GM18505 (cell line): ENCODE results near the gene SCGB1D1.

Experiments used
- ATAC-seq: cut with Tn5 transposase; IDR thresholded peaks from one replicate; pipeline ENCODE4 v1.9.1; 2021; ENCODE audit not compliant: unreplicated experiment
- POLR2A ChIP-seq: IDR thresholded peaks from 4 replicates; pipeline ENCODE4 v1.6.1; 2011; ENCODE audit warnings: borderline replicate concordance; ENCODE audit not compliant: insufficient read depth, insufficient read length; ENCODE audit errors: extremely low read depth

The SCGB1D1 gene, protein sequence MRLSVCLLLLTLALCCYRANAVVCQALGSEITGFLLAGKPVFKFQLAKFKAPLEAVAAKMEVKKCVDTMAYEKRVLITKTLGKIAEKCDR

DNA sequence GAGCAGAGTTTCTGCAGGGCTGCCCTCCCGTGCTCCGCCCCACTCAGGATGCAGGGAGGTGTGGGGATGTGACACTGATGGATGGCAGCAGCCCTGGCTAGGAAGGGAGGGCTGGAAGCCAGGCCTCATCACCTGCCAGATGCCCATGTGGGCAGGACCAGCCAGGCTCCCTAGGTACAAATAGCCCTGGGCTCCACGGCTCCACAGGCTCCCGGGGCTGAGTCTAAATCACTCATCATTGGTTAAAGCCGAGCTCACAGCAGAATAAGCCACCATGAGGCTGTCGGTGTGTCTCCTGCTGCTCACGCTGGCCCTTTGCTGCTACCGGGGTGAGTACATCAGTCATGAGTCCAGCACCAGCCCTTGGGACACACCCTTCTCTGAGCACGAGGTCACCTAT lies at the start of gene SCGB1D1:
Gene SCGB1D1 (plus strand): TSS at position 206 of the 400 bp plus-strand sequence. CDS start 69 bp downstream, at position 275.
- no peak for ATAC-seq
- TF ChIP-seq POLR2A: no peak

DNA sequence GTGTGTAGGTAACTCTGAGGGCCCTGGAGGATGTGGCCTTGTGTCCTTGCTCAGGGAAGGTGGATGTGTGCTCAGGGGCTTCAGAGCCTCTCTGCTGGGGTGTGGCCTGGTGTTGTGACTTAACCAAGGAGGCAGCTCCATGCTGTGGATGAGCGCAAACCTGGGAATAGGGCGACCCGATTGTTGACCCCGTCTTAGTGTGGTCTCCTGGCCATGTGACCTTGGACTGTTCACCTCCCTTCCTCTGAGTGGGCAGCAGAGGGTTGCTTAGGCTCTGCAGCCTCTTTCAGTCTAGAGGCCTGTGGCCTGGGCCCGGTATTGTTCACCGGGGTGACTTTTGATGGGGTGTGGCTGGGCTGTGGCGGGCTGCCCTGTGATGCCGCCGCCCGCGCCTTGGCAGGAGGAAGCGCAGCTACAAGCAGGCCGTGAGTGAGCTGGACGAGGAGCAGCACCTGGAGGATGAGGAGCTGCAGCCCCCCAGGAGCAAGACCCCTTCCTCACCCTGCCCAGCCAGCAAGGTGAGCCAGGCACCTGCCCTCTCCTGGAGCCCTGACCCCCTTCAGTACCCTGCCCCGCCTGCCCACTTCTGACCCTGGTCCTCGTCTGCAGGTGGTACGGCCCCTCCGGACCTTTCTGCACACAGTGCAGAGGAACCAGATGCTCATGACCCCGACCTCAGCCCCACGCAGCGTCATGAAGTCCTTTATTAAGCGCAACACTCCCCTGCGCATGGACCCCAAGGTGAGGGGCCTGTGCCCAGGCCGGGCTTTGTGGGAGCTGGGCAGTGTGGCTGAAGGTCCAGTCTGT lies 49.5 kb upstream of the SCGB1D1 start:
- ATAC-seq: no peak
- no peak for TF ChIP-seq POLR2A

DNA sequence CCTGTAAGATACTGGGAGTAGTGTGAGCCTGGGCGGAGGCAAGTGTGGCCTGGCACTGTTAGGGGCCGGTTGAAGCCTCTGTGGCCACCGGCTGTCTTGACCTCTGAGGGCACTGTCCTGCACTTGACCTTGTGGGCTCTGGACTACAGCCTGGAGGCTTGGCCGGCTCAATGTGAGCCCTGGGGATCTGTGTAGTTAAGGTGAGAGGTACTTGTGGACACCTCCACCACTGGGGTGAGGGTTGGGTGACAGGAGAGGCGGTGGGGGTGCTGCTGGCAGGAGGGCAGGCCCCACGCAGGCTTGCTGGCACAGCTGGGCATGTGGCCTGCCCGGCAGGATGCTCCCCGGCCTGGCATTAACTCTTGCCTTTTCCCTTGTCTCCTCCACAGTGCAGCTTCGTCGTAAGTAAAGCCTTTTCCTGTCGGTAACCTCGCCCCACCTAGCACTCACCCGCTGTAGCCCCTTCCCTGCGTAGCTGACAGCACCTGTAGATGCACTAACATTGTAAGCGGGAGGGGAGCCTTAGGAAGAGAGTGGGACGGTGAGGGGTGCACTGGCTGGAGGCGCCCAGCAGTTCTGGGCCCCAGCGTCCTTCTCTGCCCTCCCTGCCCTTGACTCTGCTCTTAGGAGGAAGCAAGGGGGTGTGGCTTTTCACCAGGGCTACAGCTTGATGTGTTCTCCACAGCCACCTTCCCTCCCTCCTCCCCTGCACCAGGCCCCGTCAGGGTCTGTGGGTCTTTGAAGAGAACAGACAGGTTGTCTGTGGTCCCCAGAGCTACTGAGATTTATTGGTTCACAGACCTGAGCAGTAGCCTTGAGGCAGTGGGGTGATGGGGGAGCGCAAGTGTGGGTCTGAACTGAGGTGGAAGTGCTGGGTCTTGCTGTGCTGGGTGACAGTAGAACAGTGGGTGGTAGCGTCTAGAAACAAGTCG lies 48.6 kb upstream of the SCGB1D1 start:
- TF ChIP-seq POLR2A: no peak
- no peak for ATAC-seq

DNA sequence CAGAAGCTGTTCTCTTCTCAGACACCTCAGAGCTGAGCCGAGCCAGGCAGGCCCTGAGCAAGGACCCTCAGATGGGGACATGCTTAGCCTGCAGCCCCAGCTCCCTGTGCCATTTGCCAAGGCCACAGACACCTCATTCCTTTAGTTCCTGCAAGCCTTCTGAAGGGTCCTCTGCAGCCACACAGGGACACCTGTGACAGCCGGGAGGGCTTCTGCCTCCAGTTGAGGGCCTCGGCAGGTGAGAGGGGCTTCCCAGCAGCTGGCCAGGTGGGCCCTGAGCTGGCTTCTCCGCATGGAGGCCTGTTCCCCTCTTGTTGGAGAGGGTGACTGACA lies 48.0 kb upstream of the SCGB1D1 start:
- ATAC-seq: no peak
- TF ChIP-seq POLR2A: no peak

DNA sequence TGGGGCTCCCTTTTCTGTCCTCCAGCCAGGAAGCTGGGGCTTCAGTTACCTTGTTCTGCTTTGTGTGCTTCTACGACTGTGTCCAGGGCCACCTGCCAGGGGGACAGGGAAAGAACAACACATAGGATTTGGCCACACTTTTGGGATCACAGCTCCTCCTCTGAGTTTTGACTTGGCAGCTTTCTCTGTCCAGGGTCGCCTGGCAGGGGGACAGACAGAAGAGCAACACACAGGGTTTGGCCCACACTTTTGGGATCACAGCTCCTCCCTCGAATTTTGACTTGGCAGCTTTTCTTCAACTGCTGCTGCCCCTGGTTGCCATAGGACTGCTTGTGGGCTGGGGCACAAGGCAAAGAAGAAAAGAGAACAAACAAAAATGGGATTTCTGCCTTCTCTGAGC lies 47.1 kb upstream of the SCGB1D1 start:
- ATAC-seq: no peak
- no peak for TF ChIP-seq POLR2A

DNA sequence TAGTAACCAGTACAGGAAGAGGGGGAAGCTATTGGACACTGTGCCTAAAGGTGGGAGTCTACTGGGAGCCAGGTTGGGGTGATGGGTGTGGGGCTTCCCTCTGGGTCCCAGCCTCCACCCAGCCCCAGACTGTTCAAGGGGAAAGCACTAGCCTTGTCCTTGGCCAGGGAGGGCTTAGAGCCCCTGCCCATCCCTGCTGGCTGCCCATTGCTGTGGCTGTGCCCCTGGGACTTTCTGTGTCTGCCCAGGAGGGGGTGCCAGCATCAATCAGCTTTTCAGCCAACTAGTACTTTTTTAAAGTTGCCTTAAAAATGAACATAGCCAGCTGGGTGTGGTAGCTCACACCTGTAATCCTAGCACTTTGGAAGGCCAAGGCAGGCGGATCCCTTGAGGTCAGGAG lies 46.3 kb upstream of the SCGB1D1 start:
- TF ChIP-seq POLR2A: no peak
- ATAC-seq: no peak

DNA sequence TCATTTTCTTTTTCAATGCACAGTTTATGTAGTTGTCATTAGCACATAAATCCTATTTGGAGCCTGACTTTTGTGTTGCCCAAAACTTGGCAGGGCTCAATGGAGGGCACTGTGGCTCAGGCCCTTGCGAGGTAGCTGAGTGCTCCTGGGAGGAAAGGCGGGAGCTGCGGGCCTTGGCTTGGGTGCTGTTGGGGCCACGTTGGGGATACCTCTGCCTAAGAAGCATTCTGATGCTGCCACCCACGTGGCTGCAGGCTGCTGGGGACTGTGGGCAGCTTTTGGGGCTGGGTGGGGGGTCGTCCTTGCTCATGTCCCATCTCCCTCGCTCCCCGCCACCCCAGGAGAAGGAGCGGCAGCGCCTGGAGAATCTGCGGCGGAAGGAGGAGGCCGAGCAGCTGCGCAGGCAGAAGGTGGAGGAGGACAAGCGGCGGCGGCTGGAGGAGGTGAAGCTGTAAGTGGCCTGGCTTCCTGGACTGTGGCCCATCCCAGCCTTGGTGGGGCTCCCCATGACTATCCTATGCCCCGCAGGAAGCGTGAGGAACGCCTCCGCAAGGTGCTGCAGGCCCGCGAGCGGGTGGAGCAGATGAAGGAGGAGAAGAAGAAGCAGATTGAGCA lies 45.3 kb upstream of the SCGB1D1 start:
- TF ChIP-seq POLR2A: no peak
- no peak for ATAC-seq

DNA sequence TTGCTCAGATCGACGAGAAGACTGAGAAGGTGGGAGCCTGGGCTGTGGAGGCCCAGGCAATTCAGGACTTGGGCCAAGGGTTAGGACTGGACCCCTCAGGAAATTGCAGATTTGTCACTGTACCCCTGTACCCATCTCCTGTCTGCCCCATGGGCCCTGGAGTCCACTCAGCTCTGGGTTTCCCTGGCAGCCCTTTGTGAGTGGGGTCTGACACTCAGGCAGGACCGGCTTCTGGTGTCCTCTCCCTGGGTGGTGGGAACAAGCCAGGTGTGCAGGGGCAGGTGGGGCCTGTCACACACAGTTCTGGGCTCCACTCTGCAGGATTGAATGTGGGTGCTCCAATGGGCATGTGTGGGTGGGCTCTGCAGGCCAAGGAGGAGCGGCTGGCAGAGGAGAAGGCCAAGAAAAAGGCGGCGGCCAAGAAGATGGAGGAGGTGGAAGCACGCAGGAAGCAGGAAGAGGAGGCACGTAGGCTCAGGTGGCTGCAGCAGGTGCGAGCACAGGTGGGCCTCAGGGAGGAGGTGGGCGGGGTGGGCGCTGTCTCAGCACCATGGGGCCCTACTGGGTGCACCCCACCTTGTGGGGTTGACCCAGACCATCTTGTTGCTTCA lies 44.6 kb upstream of the SCGB1D1 start:
- no peak for ATAC-seq
- TF ChIP-seq POLR2A: no peak

DNA sequence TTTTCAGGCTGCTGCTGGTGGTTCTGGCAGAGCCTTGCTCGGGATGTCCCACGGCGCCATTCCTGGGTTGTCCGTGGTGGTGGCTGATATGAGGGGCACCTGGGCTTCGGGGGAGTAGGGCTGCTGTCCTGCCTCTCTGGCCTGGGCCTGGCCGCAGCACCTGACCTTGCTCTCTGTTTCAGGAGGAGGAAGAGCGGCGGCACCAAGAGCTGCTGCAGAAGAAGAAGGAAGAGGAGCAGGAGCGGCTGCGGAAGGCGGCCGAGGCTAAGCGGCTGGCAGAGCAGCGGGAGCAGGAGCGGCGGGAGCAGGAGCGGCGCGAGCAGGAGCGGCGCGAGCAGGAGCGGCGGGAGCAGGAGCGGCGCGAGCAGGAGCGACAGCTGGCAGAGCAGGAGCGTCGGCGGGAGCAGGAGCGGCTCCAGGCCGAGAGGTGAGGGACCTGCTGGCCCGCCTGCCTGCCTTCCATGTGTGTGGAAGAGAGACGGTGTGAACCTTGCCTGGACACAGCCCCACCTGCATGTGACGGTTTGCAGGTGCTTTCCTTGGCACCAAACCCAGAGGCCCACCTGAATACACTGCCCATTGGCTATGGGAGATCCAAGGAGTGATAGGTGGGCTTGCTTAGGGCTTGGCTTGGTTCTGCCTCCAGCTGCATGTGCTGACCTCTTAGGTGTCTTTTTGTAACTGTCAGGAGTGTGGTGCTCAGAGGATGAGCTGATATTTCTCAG lies 43.4 kb upstream of the SCGB1D1 start:
- ATAC-seq: no peak
- TF ChIP-seq POLR2A: no peak

DNA sequence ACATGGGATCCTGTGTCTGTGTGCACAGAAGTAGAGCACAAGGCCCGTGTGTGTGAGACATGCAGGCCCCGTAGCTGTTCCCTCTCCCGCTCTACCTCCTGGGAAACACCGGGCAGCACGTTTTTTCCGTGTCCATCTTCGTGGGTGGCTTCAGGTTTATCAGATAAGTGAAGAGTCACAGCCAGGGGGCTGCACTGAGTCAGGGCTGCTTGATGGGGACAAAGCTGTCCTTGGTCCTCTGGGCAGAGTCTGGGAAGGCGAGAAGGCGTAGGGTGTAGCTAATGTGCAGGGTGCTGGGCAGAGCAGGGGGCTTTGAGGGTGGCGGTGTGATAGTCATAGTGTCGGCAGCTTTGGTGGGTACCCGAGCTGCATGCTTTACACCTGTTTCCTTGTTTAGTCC lies 42.5 kb upstream of the SCGB1D1 start:
- no peak for ATAC-seq
- no peak for TF ChIP-seq POLR2A

DNA sequence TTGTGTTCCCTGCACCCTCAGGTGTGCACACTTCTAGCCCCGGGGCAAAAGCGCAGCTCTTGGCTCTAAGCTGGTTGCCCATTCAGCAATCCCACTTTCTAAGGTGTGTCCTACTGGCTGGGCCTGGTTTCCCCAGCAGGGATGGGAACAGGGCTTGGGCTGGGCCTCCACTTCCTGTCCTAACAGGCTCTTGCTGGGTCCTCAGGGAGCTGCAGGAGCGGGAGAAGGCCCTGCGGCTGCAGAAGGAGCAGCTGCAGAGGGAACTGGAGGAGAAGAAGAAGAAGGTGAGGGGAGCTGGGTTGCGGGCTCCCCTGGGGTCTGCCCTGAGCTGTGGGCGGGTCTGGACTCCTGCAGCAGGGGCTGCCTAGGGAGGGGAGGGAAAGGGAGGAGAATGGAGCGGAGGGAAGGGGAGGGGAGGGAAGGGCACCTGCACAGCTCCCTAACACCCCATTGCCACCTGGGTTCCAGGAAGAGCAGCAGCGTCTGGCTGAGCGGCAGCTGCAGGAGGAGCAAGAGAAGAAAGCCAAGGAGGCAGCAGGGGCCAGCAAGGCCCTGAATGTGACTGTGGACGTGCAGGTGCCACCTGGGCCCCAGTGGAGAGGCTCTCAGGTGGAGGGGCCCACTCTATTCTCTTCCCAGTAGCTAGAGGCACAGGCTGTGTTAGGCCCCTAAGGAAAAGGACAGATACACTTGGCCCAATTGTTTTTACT lies 41.6 kb upstream of the SCGB1D1 start:
- no peak for TF ChIP-seq POLR2A
- ATAC-seq: no peak
